SIG-M5 treated with dmso at 0.1 percent for 504 hours (cell line): ENCODE data around the gene COG6.

Experiments
- DNase-seq: peaks from one replicate; lab custom pipeline; 2025; ENCODE audit not compliant: unreplicated experiment; lab: John Stamatoyannopoulos, UW

COG6 gene

DNA sequence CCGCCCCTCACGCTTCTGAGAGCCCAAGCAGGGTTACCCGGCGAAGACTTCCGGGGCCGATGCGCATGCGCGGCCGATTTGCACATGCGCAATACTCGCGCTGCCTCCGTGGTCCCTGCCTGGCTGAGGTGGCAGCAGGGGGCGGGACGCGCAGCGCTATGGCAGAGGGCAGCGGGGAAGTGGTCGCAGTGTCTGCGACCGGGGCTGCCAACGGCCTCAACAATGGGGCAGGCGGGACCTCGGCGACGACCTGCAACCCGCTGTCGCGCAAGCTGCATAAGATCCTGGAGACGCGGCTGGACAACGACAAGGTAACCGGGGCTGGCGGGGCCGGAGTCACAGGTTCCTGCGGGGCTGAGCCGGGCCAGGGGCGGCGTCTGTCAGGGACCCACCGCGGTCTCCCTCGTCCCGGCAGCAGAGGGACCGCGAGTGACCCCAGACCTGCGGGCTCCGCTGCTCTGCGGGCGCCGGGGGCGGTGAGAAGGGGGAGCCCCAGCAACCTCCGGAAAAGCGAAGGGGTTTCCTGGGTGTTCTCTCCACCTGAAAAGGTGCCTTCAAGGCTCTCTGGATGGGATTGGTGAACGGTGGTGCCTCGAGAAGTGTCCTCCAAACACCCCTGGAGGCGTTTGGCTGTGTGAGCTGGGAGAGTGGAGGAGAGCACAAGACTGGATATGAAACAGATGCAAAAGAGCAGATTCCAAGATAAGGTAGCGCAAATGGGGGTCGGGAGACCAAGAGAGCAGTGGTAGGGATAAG is at the start of gene COG6:
TSS of gene COG6 (plus strand) at position 94 of the 756 bp plus-strand sequence. CDS start at position 159, 65 bp downstream.
- DNase-seq = peak; percentile 81

DNA sequence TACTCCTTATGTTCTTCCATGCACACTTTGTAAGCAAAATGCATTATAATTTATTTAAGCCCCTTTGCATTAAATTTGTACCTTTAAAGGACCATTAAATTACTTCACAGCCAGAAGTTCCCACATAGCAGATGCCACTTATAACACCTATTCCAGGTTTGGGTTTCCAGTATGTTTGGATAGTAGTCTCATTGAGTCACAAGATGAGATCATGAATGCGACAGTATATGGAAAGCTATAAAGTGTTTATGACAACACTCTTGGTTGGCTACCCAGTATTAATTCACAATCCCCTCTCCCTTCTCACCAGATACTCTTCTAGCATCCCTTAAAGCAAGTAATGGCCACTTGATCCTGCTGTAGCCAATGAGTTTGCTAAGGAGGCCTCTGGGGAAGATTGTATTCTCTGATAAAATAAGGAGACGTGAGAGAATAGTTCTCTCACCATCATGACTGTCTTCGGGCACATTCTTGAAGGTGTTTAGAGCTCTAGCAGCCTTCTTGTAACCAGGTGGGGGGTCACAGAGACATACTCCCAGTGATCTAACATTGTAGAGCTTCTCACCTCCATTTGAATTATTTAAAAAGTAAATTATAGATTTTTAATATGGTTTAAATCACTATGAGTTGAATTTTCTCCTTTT is 49.7 kb upstream of the COG6 start:
- DNase-seq = no peak

DNA sequence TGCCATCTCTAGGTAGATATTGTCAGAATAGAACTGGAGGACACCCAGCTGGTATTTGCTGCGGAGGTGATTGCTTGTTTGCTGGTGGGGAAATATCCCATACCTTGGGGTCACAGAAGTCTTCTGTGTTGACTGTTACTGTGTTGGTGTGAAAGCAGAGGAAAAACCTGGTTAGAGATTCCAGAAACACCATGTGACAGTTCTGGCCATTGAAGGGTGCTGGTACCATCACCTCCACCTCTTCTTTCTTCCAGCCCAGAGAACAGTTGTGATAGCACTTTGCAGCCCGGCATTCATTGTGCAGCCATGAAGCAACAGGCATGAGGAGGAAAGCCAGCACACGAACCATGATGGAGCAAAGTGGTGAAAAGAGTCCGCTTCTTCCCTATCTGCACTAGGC is 47.6 kb upstream of the COG6 start:
- DNase-seq = no peak

DNA sequence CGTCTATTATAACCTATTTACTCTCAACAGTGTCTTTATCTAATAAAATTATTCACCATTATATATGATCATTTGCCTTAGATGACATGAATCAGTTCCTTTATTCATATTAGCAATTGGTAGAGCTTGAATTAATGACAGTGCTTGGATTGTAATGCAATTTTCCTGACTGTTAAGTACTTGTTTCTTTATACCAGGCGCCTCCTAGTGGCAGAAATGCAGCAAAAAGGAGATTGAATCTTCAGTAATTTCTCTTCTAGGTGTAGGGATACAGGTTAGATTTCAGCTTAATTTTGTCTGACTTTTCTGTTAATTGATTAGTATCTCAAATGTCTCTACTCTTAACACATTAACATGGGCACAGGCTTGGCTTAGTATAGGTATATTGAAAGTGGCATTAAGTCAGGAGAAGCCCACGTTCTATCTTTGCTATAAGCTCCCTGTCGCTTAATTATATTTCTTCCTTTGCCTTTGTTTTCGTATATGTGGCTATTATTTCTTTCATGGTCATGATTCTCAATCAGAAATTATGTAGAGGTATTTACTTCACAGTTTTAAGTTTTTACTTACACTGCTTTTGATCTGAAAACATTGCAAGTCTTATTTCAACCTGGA is 43.3 kb upstream of the COG6 start:
- DNase-seq = peak; percentile 75

DNA sequence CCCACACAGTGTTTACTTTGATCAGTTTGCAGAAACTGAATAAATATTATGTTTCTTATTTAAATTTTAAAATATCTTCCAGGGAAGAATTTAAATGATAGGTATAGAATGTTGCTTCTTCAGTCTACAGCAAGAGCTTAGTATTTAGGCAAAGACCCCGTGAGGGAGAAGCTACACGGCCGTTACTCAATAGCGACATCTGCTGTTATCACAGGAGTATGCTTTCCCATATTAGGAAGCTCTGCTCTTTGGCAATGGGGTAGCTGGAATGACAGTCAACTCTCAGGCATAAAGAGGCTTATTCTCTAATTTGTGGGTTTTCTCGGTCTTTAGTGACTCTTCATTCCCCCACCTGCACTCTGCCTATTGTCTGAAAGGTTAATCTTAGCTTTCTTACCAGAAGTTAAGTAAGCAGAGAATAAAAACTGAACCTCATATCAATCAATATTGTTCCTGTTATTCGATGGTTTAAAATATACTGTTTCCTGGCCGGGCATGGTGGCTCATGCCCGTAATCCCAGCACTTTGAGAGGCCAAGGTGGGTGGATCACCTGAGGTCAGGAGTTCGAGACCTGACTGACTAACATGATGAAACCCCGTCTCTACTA is 39.3 kb upstream of the COG6 start:
- DNase-seq = peak; percentile 77

DNA sequence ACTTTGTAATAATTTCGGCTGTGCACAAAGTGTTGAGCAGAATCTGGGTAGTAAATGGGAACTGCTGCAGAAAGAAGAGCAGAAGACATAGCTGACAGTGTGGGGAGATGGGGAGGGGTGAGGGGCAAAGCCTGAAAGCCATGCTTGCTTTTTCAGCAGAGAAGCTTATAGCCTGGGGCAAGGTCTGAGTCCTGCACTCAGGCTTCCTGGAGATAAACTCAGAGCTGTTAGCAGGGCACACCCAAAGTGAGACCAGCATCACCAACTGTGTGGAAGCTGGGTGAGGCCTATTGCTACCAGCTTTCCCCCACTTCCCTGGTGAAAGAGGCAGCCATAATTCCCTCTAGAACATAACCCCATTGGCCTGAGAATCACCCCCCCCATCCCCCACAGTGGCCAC is 36.9 kb upstream of the COG6 start:
- DNase-seq = no peak

DNA sequence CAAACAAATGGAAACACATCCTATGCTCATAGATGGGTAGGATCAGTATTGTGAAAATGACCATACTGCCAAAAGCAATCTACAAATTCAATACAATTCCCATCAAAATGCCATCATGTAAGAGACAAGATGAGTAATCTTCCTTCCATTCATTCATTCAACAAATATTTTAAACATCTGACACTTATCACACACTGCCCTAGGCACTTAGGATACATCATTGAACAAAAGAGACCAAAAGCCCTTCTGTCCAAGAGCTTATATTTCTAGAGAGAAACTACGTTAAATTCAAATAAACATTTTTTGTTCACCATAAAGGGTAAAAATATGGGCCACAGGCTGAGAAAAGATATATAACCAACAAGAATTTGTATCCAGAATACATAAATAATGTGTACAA is 32.0 kb upstream of the COG6 start:
- DNase-seq = no peak

DNA sequence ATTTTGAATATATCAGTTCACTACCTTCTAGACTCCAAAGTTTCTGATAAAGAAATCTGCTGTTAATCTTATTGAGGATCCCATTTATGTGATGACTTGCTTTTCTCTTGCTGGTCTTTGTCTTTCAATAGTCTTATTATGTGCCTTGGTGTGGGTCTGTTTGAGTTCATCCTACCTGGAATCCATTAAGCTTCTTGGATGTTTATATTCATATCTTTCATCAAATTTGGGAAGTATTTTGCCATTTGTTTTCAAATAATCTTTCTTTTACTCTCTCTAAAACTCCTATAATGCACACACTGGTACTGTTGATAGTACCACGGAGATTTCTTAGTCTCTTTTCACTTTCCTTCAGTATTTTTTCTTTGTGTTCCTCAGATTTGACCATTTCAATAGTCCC is 24.2 kb upstream of the COG6 start:
- DNase-seq = no peak

DNA sequence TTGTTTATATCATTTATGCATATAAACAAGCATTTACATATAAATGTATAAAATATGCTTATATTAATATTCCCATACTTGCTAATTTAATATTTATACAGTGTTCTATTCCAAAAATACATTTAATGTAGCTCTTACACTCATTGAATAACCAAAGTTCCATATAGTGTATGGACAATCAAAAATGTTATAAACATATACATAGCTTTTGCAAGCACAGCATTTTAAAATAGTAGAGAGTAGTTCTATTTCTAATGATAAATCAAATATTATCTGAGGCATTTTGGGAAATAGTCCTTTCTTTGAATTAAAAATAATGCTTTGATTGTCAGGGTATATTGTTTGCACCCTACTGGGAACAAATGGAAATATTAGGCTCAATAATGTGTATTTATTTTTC is 22.5 kb upstream of the COG6 start:
- no peak for DNase-seq

DNA sequence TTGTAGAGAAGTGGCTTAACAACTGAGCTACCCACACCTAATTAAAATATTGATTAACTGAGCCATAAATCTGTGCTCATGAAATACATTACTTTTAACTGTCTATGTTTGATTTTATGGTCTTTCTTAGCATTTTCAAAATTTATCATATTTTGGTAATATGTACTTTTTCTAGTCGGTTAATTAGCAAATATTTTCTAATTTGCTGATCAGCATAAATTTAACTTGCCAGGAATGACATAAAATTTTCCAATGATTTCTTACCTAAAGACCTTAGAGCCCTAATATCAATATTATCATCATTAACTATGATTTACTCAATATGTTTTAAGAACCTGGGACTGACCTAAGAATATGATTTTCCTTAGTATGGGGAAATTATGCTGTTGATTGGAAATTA is 19.9 kb upstream of the COG6 start:
- no peak for DNase-seq

DNA sequence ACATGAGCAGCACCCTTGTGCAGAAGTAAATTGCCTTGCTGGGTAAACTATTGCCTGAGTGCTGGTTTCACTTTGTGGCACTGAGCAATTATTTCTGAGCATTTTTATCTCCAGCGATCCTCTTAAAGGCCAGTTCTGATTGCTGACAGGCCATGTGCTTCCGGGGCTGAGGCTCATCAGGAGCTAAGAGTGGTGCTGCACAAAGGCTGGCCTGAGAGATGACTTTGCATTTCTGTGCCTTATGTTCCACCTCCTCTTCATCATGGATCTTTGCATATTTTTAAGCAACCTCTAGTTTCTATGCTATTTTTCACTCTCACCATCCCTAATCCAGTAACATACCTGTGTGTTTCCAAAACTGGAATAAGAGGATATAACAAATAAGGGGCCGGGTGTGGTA is 17.6 kb upstream of the COG6 start:
- no peak for DNase-seq

DNA sequence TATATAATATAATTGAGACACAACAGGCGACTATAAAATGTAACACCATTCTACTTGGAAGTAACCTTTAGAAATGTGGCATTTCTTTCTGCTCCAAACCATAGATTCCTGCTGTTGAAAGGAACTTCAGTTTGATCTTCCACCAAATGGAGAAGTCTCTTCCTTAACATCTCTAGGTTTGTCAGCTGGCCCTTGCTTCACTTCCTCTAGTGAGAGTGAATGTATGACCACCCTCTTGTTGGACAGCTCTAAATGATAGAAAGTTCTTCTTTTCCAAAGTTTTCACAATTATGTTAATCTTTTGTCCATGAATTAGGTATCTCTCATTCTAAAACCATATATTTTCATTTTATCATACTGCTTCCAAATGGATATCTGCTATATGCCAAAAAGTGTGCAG is 13.8 kb upstream of the COG6 start:
- DNase-seq = peak; percentile 58

DNA sequence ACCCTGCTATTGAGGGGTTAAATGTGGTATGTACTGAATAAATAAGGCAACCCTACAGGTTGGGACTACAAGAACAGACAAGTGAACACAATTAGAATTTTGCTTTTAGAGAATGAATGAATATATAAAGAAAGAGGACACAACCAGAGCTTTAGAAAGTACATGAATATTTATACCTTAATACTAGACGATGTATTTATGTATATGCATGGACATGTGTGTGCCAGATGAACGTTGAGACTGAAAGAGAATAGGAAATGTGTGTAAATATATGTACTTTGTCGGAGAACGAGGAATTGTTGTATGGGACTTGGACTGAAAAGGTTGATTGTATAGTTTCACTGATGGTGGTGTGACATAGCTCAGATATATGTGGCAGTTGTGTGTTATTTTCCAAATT is 9.3 kb upstream of the COG6 start:
- no peak for DNase-seq

DNA sequence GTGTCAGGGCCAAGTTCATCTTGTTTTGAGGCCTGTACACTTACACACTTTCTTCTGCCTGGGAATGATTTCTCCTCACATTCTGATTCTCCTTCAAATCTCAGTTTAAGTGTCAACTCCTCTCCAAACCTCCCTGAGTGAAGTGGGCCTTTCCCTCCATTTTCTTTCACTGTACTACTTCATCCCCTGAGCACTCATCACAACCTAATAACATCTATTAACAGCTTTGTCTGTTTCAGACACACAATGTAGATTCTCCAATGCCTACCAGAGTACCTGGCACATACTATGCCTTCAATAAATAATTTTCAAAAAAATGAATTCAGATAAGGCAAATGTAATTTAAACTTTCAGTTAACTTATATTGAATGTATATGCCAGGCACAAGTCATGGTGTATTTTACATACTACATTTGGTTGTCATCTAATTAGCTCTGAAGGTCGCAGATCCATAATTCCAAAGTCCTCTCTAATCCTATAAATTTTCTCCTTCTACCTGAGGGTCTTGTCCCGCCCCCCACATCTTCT is 357 bp upstream of the COG6 start:
- DNase-seq = no peak

DNA sequence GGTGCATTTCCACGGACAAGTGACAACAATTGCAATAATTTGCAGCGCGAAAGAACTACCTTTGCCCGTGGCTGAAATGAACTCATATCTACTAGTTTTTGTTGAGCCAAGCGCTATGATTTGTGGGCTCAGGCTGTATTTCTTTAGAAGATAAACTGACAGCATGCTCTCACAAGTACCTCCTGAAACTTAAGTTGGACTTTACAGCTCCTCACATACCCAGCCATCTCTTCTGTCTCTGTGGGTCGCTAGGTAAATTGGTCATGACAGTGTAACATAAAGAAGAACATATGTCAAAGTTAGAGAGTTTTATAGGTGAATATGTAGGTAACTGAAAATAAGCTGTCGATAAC is 839 bp downstream of the COG6 start:
- no peak for DNase-seq

DNA sequence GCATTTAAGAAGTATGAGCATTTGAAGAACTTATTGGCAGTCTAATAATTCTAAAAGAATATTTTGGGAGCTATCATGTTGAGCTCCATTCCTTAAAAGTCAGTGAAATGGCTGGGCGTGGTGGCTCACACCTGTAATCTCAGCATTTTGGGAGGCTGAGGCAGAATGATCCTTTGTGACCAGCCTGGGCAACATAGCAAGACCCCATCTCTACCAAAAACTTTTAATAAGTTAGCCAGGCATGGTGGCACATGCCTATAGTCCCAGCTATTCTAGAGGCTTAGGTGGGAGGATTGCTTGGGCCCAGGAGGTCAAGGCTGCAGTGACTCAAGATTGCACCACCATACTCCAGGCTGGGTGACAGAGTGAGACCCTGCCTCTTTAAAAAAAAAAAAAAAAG is 8.0 kb downstream of the COG6 start:
- no peak for DNase-seq

DNA sequence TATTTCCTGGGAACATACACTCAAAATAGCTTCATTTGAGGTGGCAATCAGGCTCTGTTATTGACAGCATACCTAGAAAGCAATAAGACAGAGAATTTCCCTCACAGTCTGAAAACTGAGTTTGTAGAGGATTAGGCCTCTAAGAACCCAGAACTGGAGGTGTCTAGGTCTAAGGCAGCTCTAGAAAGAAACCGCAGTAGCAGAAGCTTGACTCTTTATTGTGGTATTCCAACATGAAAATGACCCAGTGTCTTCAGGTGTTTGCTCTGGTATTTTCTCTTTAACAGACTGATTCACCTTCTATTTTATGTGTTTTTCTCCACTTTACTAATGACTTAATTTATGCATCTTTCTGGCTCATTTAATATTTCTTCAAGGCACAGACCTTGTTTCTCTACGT is 8.5 kb downstream of the COG6 start:
- no peak for DNase-seq

DNA sequence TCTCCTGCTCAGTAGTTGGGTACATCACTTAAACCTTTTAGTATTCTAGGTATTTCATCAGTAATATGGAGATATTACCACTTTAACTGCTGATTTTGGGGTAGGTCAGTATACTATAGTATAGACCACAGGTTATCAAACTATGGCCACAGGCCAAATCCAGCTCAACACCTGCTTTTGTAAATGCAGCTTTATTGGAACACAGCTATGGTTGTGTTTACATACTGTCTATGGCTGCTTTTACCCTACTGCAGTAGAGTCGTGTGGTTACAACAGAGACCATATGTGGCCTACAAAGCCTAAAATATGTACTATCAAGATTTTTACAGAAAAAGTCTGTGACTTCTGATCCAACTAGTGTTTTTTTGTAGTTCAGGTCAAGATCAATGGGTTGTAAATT is 10.3 kb downstream of the COG6 start:
- no peak for DNase-seq

DNA sequence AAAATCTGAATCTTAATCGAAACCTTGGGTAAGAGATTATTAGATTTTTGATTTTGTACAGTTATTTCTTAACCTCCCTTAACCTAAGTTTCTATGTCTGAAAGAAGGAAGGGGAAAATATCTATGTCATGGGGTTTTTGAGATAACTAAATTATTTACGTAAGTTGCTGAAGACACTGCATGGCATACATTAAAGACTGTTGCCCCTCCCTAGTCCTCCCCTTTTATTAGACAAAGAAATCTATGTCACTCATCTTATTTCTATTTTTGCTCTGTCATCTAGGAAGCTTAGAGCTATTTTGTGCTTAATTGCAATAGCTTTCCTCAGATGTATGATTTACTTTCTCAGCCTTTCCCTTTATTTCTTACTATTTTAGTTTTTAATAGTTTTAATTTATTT is 15.0 kb downstream of the COG6 start:
- DNase-seq = no peak

DNA sequence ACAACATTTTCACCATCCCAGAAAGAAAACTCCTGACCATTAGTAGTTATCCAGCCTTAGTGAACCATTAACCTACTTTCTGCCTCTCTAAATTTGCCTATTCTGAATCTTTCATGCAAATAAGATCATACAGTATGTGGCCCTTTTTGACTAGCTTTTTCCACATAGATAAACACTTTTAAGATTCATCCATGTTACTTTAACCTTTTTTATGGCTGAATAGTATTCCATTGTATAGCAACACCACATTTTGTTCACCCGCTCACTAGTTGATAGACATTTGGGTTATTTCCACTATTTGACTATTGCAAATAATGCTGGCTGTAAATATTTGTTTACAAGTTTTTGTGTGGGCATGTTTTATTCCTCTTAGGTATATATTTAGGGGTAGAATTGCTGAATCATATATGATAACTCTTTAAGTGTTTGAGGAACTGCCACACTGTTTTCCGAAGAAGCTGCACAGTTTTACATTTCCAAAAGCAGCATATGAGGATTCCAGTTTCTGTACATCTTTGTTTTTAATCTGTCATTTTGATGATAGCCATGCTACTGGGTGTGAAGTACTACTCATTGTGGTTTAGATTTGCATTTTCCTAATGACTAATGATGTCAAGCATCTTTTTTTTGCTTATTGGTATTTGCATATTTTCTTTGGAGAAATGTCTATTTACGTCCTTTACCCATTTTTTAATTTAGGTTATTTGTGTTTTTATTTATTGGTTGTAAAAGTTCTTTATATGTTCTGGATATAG is 17.1 kb downstream of the COG6 start:
- DNase-seq = no peak

DNA sequence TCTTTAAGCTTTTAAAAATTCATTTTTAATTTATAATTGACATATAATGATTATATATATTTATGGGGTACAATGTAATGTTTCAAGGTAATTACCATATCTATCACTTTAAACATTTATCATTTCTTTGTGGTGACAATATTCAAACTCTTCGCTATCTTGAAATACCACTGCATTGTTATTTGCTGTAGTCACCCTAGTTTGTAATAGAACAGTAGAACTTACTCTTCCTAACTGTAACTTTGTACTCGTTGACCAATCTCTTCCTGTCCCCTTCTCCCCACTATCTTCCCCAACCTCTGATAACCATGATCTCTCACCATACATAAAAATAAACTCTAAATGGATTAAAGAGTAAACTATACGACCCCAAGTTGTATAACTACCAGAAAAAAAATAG is 20.4 kb downstream of the COG6 start:
- no peak for DNase-seq
